H9 (cell line): ENCODE measurements around the gene ZBTB17. TPM values are rescaled to one million over a fixed set of nuclear protein-coding genes. Genes with fewer than 3 reads are reported as not detected.

ENCODE experiments used
- DNase-seq: peaks from one replicate; pipeline ENCODE4 v3.0.0-alpha.2; 2017
- H2AFZ ChIP-seq: one replicate; pipeline ENCODE4 v1.6.1; 2013; ENCODE audit warnings: mild to moderate bottlenecking, low read length, control low read depth, moderate library complexity
- H2AK5ac ChIP-seq: 2 replicates; pipeline ENCODE4 v1.6.1; 2013; ENCODE audit warnings: low read length, control low read depth, mixed read lengths; ENCODE audit not compliant: insufficient read length
- H2BK120ac ChIP-seq: one replicate; pipeline ENCODE4 v1.6.1; 2013; ENCODE audit warnings: low read depth, mild to moderate bottlenecking, low read length, control low read depth, inconsistent platforms; ENCODE audit not compliant: poor library complexity, severe bottlenecking
- H2BK12ac ChIP-seq: 2 replicates; pipeline ENCODE4 v1.6.1; 2013; ENCODE audit warnings: low read length, control low read depth, mixed read lengths, low read depth; ENCODE audit not compliant: insufficient read length
- H2BK15ac ChIP-seq: 2 replicates; pipeline ENCODE4 v1.6.1; 2013; ENCODE audit warnings: low read depth, low read length, control low read depth
- H2BK20ac ChIP-seq: one replicate; pipeline ENCODE4 v1.6.1; 2013; ENCODE audit warnings: low read depth, mild to moderate bottlenecking, low read length, control low read depth, inconsistent platforms; ENCODE audit not compliant: poor library complexity, severe bottlenecking
- H2BK5ac ChIP-seq: 2 replicates; pipeline ENCODE4 v1.6.1; 2013; ENCODE audit warnings: low read length, control low read depth, mixed read lengths; ENCODE audit not compliant: insufficient read length
- H3K14ac ChIP-seq: 2 replicates; pipeline ENCODE4 v1.6.1; 2013; ENCODE audit warnings: low read length, control low read depth; ENCODE audit not compliant: insufficient read depth
- H3K18ac ChIP-seq: 2 replicates; pipeline ENCODE4 v1.6.1; 2013; ENCODE audit warnings: low read depth, mild to moderate bottlenecking, mixed read lengths, low read length, control low read depth; ENCODE audit not compliant: insufficient read length
- H3K23ac ChIP-seq: 2 replicates; pipeline ENCODE4 v1.6.1; 2013; ENCODE audit warnings: low read length, control low read depth, mixed read lengths, low read depth; ENCODE audit not compliant: insufficient read length
- H3K23me2 ChIP-seq: 2 replicates; pipeline ENCODE4 v1.6.1; 2013; ENCODE audit warnings: low read depth, mild to moderate bottlenecking, mixed read lengths, low read length, control low read depth; ENCODE audit not compliant: insufficient read length, poor library complexity, severe bottlenecking
- H3K27ac ChIP-seq: 2 replicates; pipeline ENCODE4 v1.5.1; 2013; ENCODE audit warnings: low read length, control low read depth, mixed read lengths, low read depth; ENCODE audit not compliant: insufficient read length
- H3K27me3 ChIP-seq: 2 replicates; pipeline ENCODE4 v1.6.1; 2013; ENCODE audit warnings: low read length, control low read depth, inconsistent platforms; ENCODE audit not compliant: insufficient read depth
- H3K4ac ChIP-seq: 2 replicates; pipeline ENCODE4 v1.6.1; 2013; ENCODE audit warnings: low read depth, mild to moderate bottlenecking, control low read depth, inconsistent platforms, low read length, moderate library complexity
- H3K4me1 ChIP-seq: 2 replicates; pipeline ENCODE4 v1.6.1; 2013; ENCODE audit warnings: low read length, control low read depth, inconsistent platforms; ENCODE audit not compliant: insufficient read depth
- H3K4me2 ChIP-seq: 2 replicates; pipeline ENCODE4 v1.6.1; 2013; ENCODE audit warnings: low read length, control low read depth, mixed read lengths; ENCODE audit not compliant: insufficient read length, insufficient read depth
- H3K56ac ChIP-seq: 2 replicates; pipeline ENCODE4 v1.6.1; 2013; ENCODE audit warnings: low read depth, mild to moderate bottlenecking, mixed read lengths, low read length, control low read depth; ENCODE audit not compliant: insufficient read length
- H3K79me1 ChIP-seq: 2 replicates; pipeline ENCODE4 v1.6.1; 2013; ENCODE audit warnings: low read depth, mild to moderate bottlenecking, moderate library complexity, low read length, control low read depth, inconsistent platforms; ENCODE audit not compliant: insufficient read depth, poor library complexity, severe bottlenecking
- H3K79me2 ChIP-seq: 2 replicates; pipeline ENCODE4 v1.6.1; 2013; ENCODE audit warnings: low read length, control low read depth, inconsistent platforms; ENCODE audit not compliant: insufficient read depth
- H3K9ac ChIP-seq: 2 replicates; pipeline ENCODE4 v1.6.1; 2013; ENCODE audit warnings: low read length, control low read depth, mixed read lengths; ENCODE audit not compliant: insufficient read length; ENCODE audit errors: extremely low read depth
- H3K9me3 ChIP-seq: one replicate; pipeline ENCODE4 v1.6.1; 2013; ENCODE audit warnings: low read depth, low read length, inconsistent platforms; ENCODE audit not compliant: control insufficient read depth
- H3T11ph ChIP-seq: one replicate; pipeline ENCODE4 v1.6.1; 2013; ENCODE audit warnings: mild to moderate bottlenecking, low read length, control low read depth, inconsistent platforms
- H4K20me1 ChIP-seq: one replicate; pipeline ENCODE4 v1.6.1; 2013; ENCODE audit not compliant: control insufficient read depth, insufficient read length, insufficient read depth
- H4K5ac ChIP-seq: 2 replicates; pipeline ENCODE4 v1.6.1; 2013; ENCODE audit warnings: low read depth, mild to moderate bottlenecking, mixed read lengths, low read length, control low read depth; ENCODE audit not compliant: insufficient read length
- H4K8ac ChIP-seq: replicated peaks from 2 replicates; pipeline ENCODE4 v1.6.1; 2013; ENCODE audit warnings: low read length, control low read depth, mixed read lengths, low read depth; ENCODE audit not compliant: insufficient read length
- H4K91ac ChIP-seq: 2 replicates; pipeline ENCODE4 v1.6.1; 2013; ENCODE audit warnings: low read depth, mild to moderate bottlenecking, moderate library complexity, mixed read lengths, low read length, control low read depth; ENCODE audit not compliant: insufficient read length
- H3K27ac Mint-ChIP-seq, 3 experiments: 2 replicates in 2 of 3; 3 replicates in 1 of 3; pipeline ENCODE4 v1.8.0; 2020 to 2021; ENCODE audit warnings: mixed read lengths in 3 of 3, mild to moderate bottlenecking in 1 of 3, moderate library complexity in 1 of 3
- H3K27me3 Mint-ChIP-seq: 2 replicates; pipeline ENCODE4 v1.8.0; 2021; ENCODE audit warnings: low read depth, mild to moderate bottlenecking, moderate library complexity, mixed read lengths
- H3K36me3 Mint-ChIP-seq, 3 experiments: 2 replicates in 2 of 3; 3 replicates in 1 of 3; pipeline ENCODE4 v1.8.0; 2020 to 2021; ENCODE audit warnings: low read depth in 3 of 3, mixed read lengths in 3 of 3; ENCODE audit not compliant: insufficient read depth in 1 of 3
- H3K4me1 Mint-ChIP-seq, 2 experiments: 2 replicates each; pipeline ENCODE4 v1.8.0; 2020; ENCODE audit warnings: mixed read lengths in 2 of 2
- H3K4me3 Mint-ChIP-seq, 2 experiments: 2 replicates in 1 of 2; 3 replicates in 1 of 2; pipeline ENCODE4 v1.8.0; 2020 to 2021; ENCODE audit warnings: mild to moderate bottlenecking in 2 of 2, mixed read lengths in 2 of 2, moderate library complexity in 1 of 2
- H3K9me3 Mint-ChIP-seq, 2 experiments: 2 replicates in 1 of 2; 3 replicates in 1 of 2; pipeline ENCODE4 v1.8.0; 2020; ENCODE audit warnings: mild to moderate bottlenecking in 2 of 2, mixed read lengths in 2 of 2, moderate library complexity in 1 of 2
- CTCF ChIP-seq: fragments of 200-600 bp; sonication (generic); conservative IDR thresholded peaks from 3 replicates; pipeline ENCODE4 v1.8.0; 2021; ENCODE audit warnings: antibody characterized with exemption, mild to moderate bottlenecking
- whole genome bisulfite sequencing: extraction: QIAGEN DNeasy Blood & Tissue Kit; methylation state at CpG from one replicate; pipeline ENCODE4 v1.1.7; 2013; ENCODE audit warnings: missing lambda C conversion rate, low lambda C conversion rate, mixed read lengths; ENCODE audit not compliant: insufficient read length; ENCODE audit errors: extremely low coverage; 5-methylcytosine and 5-hydroxymethylcytosine counted together
- total RNA-seq: library from RNA; stranded (reverse); gene quantifications from 2 replicates; pipeline ENCODE4 v1.2.1, GENCODE V29; 2021

The ZBTB17 gene
- total RNA-seq, 1 experiment from 2014 or later = 16.5 TPM

- H3K23ac ChIP-seq = no peak overlapping the region
- H3K14ac ChIP-seq = no peak overlapping the region
- Mint-ChIP-seq H3K4me3 (no peak overlapping the region), H3K27me3 (no peaks in the 10 kb centered on the region), H3K27ac (peak overlapping the region; percentile 7 to 95 (median 46); a peak in 5 of 7 replicates), H3K9me3 (no peaks in the 10 kb centered on the region), H3K36me3 (peaks cover 0 to 3% (median 0%) of the 10 kb centered on the region in 3 experiments; a peak in 3 of 7 replicates), H3K4me1 (peaks cover 9 to 23% of the 10 kb centered on the region in 2 experiments)
- H2BK120ac ChIP-seq = no peak overlapping the region
- H4K5ac ChIP-seq = no peak overlapping the region
- no peak overlapping the region for H3K56ac ChIP-seq
- no peak overlapping the region for H3K18ac ChIP-seq
- no peak overlapping the region for H2BK12ac ChIP-seq
- H3K9me3 ChIP-seq = no peaks in the 10 kb centered on the region
- H4K91ac ChIP-seq = no peak overlapping the region
- no peaks in the 10 kb centered on the region for H3K27me3 ChIP-seq
- H3K23me2 ChIP-seq = no peaks in the 10 kb centered on the region
- H3K4ac ChIP-seq = no peak overlapping the region
- no peak for TF ChIP-seq CTCF
- no peak overlapping the region for H2AK5ac ChIP-seq
- no peak for DNase-seq
- no peak overlapping the region for H2BK20ac ChIP-seq
- no peak overlapping the region for H3T11ph ChIP-seq
- H2AFZ ChIP-seq = no peak overlapping the region
- H2BK5ac ChIP-seq = no peak overlapping the region
- no peak overlapping the region for H4K8ac ChIP-seq
- H3K79me2 ChIP-seq = peaks cover 4% of the 10 kb centered on the region; the same call in 1 of the 2 replicates
- no peaks in the 10 kb centered on the region; the same call in 1 of the 2 replicates for H3K4me1 ChIP-seq
- WGBS = no CpG with 5 or more reads among the region's 8 CpGs
- H3K4me2 ChIP-seq = no peak overlapping the region
- no peak overlapping the region for H3K27ac ChIP-seq
- H4K20me1 ChIP-seq = no peaks in the 10 kb centered on the region
- H2BK15ac ChIP-seq = no peak overlapping the region
- no peak overlapping the region for H3K9ac ChIP-seq
- no peaks in the 10 kb centered on the region for H3K79me1 ChIP-seq
Measured at GRCh38 chr1:15900662-15901279, 75.1 kb downstream of the ZBTB17 start.
